SK-N-MC (cell line): ENCODE data around the gene ST6GALNAC2.
A peak's percentile ranks its signal among the peaks of the same experiment; 100 is the strongest.

Experiments
- DNase-seq: peaks from one replicate; pipeline ENCODE4 v3.0.0-alpha.2; 2011; ENCODE audit warnings: low read depth, low spot score
- H3K27ac ChIP-seq: fragments of 200-600 bp; sonication (generic); 2 replicates; pipeline ENCODE4 v1.5.1; 2016; ENCODE audit warnings: mixed run types
- H3K36me3 ChIP-seq: fragments of 200-600 bp; sonication (generic); 2 replicates; pipeline ENCODE4 v1.6.1; 2017; ENCODE audit warnings: antibody characterized with exemption, low read length, mixed read lengths; ENCODE audit not compliant: insufficient read depth
- H3K4me3 ChIP-seq: fragments of 200-600 bp; sonication (generic); 2 replicates; pipeline ENCODE4 v1.5.1; 2016
- H3K9ac ChIP-seq: fragments of 200-600 bp; sonication (generic); 2 replicates; pipeline ENCODE4 v1.8.0; 2017; ENCODE audit warnings: mixed run types, mixed read lengths; ENCODE audit not compliant: insufficient read length
- H3K9me3 ChIP-seq: fragments of 200-600 bp; sonication (generic); 2 replicates; pipeline ENCODE4 v1.6.1; 2017; ENCODE audit warnings: low read depth, mild to moderate bottlenecking, antibody characterized with exemption, low read length, moderate library complexity, mixed read lengths
- EZH2 ChIP-seq: fragments of 200-600 bp; sonication (generic); IDR thresholded peaks from one replicate; pipeline ENCODE4 v1.6.1; 2017; ENCODE audit warnings: antibody characterized with exemption
- FOXP2 ChIP-seq: optimal IDR thresholded peaks from 2 replicates; pipeline ENCODE3; 2011; ENCODE audit warnings: mild to moderate bottlenecking, moderate library complexity; ENCODE audit not compliant: insufficient read depth; ENCODE audit errors: extremely low read length, control extremely low read depth
- POLR2AphosphoS5 ChIP-seq: IDR thresholded peaks from 2 replicates; pipeline ENCODE4 v1.6.1; 2012; ENCODE audit warnings: mild to moderate bottlenecking, low read depth, low read length, borderline replicate concordance

The ST6GALNAC2 gene

GRCh38 chr17:76585649-76586593, at the start of gene ST6GALNAC2:
Gene ST6GALNAC2 (minus strand): TSS chr17:76585860. CDS start chr17:76585808, 52 bp downstream.
- no peak for DNase-seq
- peak; percentile 55 for TF ChIP-seq EZH2
- no peak for TF ChIP-seq FOXP2
- no peaks in the 10 kb centered on the region for H3K36me3 ChIP-seq
- H3K4me3 ChIP-seq = peak within 1 kb of the TSS; percentile 70
- no peak within 1 kb of the TSS for H3K27ac ChIP-seq
- no peaks in the 10 kb centered on the region for H3K9me3 ChIP-seq
- H3K9ac ChIP-seq = no peak within 1 kb of the TSS

GRCh38 chr17:76635039-76635438, 49.4 kb upstream of the ST6GALNAC2 start:
- Histone ChIP-seq H3K9ac (no peak overlapping the region), H3K36me3 (no peaks in the 10 kb centered on the region), H3K9me3 (no peaks in the 10 kb centered on the region), H3K4me3 (no peak overlapping the region), H3K27ac (no peak overlapping the region)
- TF ChIP-seq POLR2AphosphoS5 (no peak), FOXP2 (no peak), EZH2 (no peak)
- no peak for DNase-seq

- no peaks in the 10 kb centered on the region for H3K36me3 ChIP-seq
- TF ChIP-seq POLR2AphosphoS5 (no peak), EZH2 (no peak), FOXP2 (no peak)
- no peak overlapping the region for H3K9ac ChIP-seq
- H3K9me3 ChIP-seq = no peaks in the 10 kb centered on the region
- no peak overlapping the region for H3K4me3 ChIP-seq
- no peak overlapping the region for H3K27ac ChIP-seq
- no peak for DNase-seq
Measured at GRCh38 chr17:76633628-76634328, 48.1 kb upstream of the ST6GALNAC2 start.

- DNase-seq = no peak
Measured at GRCh38 chr17:76631821-76632565, 46.3 kb upstream of the ST6GALNAC2 start.

GRCh38 chr17:76630151-76630550, 44.5 kb upstream of the ST6GALNAC2 start:
- Histone ChIP-seq H3K9ac (no peak overlapping the region), H3K36me3 (no peaks in the 10 kb centered on the region), H3K9me3 (no peaks in the 10 kb centered on the region), H3K27ac (no peak overlapping the region), H3K4me3 (no peak overlapping the region)
- no peak for DNase-seq
- no peak for TF ChIP-seq EZH2
- no peak for TF ChIP-seq POLR2AphosphoS5
- no peak for TF ChIP-seq FOXP2

More at GRCh38 chr17:76631821-76632565, 46.3 kb upstream of the ST6GALNAC2 start:
- TF ChIP-seq FOXP2 (no peak), POLR2AphosphoS5 (no peak), EZH2 (no peak)
- Histone ChIP-seq H3K9ac (no peak overlapping the region), H3K27ac (no peak overlapping the region), H3K36me3 (no peaks in the 10 kb centered on the region), H3K4me3 (no peak overlapping the region), H3K9me3 (no peaks in the 10 kb centered on the region)

GRCh38 chr17:76627510-76627909, 41.9 kb upstream of the ST6GALNAC2 start:
- TF ChIP-seq EZH2 = no peak
- TF ChIP-seq FOXP2 = no peak
- TF ChIP-seq POLR2AphosphoS5 = no peak
- Histone ChIP-seq H3K27ac (no peak overlapping the region), H3K9me3 (no peaks in the 10 kb centered on the region), H3K36me3 (no peaks in the 10 kb centered on the region), H3K4me3 (no peak overlapping the region), H3K9ac (no peak overlapping the region)
- no peak for DNase-seq

- no peaks in the 10 kb centered on the region for H3K9me3 ChIP-seq
Measured at GRCh38 chr17:76626442-76626841, 40.8 kb upstream of the ST6GALNAC2 start.

GRCh38 chr17:76625496-76625895, 39.8 kb upstream of the ST6GALNAC2 start:
- H3K36me3 ChIP-seq = no peaks in the 10 kb centered on the region

More at GRCh38 chr17:76626442-76626841, 40.8 kb upstream of the ST6GALNAC2 start:
- Histone ChIP-seq H3K36me3 (no peaks in the 10 kb centered on the region), H3K27ac (no peak overlapping the region), H3K9ac (no peak overlapping the region), H3K4me3 (no peak overlapping the region)
- DNase-seq = no peak
- TF ChIP-seq POLR2AphosphoS5 (no peak), FOXP2 (no peak), EZH2 (no peak)

More at GRCh38 chr17:76625496-76625895, 39.8 kb upstream of the ST6GALNAC2 start:
- Histone ChIP-seq H3K27ac (no peak overlapping the region), H3K9me3 (no peaks in the 10 kb centered on the region), H3K4me3 (no peak overlapping the region), H3K9ac (no peak overlapping the region)
- no peak for DNase-seq
- TF ChIP-seq FOXP2 = no peak
- TF ChIP-seq POLR2AphosphoS5 = no peak
- TF ChIP-seq EZH2 = no peak
